Fibroblast of villous mesenchyme (primary cell): ENCODE data around the gene MCTP1. TPM values are rescaled to one million over a fixed set of nuclear protein-coding genes. Genes with fewer than 3 reads are reported as not detected.

Experiments
- DNase-seq: peaks from one replicate; pipeline ENCODE4 v3.0.0-alpha.2; 2010; ENCODE audit warnings: low read depth
- H3K4me3 ChIP-seq: 2 replicates; pipeline ENCODE4 v1.5.1; 2011; ENCODE audit warnings: low read depth, mild to moderate bottlenecking, low read length
- total RNA-seq: library from RNA; depleted of rRNA; stranded (reverse); fragments of >200 nt; gene quantifications from 2 replicates; pipeline ENCODE4 v1.2.3, GENCODE V29; 2012
- TF ChIP-seq, protein P1 (sequence below): IDR thresholded peaks from 2 replicates; pipeline ENCODE4 v1.5.1; 2012; ENCODE audit warnings: low read depth, mild to moderate bottlenecking, low read length; ENCODE audit not compliant: insufficient read depth

MCTP1 gene
- total RNA-seq, 1 donor, result 14.7 TPM

DNA sequence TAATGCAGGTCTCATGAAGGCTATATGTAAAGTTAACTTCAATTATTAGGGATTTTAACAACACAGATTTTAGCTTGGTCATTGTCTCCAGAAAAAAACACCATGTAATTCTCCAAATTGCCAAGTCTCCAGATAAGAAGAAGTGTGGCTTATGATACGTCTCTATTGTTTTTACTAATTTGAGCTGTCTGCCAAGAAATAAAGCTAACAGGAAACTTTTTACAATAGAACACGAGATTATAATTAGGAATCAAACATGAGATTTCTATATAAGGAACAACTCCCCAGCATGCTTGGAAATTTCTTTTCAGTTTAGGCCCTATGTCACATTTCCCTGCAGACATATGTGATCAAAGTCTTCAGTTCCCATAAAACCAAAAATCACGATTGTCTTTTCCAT is 142.7 kb downstream of the MCTP1 start:
- no peak overlapping the region for H3K4me3 ChIP-seq
- DNase-seq, result no peak
- TF ChIP-seq, protein P1, sequence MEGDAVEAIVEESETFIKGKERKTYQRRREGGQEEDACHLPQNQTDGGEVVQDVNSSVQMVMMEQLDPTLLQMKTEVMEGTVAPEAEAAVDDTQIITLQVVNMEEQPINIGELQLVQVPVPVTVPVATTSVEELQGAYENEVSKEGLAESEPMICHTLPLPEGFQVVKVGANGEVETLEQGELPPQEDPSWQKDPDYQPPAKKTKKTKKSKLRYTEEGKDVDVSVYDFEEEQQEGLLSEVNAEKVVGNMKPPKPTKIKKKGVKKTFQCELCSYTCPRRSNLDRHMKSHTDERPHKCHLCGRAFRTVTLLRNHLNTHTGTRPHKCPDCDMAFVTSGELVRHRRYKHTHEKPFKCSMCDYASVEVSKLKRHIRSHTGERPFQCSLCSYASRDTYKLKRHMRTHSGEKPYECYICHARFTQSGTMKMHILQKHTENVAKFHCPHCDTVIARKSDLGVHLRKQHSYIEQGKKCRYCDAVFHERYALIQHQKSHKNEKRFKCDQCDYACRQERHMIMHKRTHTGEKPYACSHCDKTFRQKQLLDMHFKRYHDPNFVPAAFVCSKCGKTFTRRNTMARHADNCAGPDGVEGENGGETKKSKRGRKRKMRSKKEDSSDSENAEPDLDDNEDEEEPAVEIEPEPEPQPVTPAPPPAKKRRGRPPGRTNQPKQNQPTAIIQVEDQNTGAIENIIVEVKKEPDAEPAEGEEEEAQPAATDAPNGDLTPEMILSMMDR, result no peak

DNA sequence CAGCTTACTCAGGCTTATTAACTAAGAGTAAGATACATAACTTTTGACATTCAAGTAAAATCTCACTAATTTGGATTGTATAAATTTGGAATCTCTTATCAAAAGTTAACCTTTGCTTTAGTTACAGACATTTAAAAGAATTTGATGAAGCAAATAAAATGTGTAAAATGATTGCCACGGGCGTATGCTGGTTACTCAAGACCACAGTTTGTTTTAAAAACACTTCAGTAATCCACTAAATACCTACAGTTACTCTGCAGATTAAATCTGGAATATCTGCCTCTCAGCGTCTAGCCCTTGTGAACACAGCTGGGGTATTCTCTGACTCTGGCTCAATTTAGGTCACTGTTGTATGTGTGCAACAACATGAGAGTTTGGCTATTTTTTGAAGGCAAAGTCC is 143.8 kb downstream of the MCTP1 start:
- no peak overlapping the region for H3K4me3 ChIP-seq
- TF ChIP-seq, protein P1, result no peak
- DNase-seq, result no peak

DNA sequence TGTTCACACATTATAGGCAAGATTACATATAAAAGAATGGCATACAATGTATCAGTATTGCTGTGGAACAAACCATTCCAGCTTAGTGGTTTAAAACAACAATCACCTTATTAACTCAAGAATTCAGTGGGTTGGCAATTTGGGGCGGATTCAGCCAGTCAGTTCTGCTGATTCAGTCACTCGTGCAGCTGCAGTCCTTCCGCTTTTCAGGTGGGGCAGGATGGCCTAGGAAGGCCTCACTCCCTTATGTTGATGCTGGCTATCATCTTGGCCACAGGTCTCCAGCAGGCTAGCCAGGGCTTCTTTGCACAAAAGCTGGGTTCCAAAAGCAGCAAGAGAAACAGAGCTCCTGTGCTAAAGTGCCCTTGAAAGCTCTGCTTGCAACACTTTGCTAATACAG is 150.6 kb downstream of the MCTP1 start:
- no peak for DNase-seq
- H3K4me3 ChIP-seq, result no peak overlapping the region
- TF ChIP-seq, protein P1, result no peak

DNA sequence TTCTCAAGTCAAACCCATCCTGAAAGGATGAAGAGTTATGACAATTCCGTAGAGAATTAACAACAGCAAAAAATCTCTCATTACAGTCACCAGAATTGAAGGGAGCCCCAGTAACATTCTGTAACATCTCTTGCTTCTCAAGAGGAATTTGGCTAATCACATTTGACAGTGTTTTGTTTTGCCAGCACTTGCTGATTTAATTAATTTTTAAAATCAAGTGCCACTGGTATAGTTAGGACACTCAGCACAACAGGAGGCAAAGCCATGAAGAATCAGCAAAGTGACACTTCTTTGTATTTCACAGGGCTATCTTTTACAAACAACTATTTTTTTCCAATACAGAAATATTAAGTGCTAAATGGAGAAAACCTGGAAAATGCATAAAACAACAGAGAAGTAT is 152.8 kb downstream of the MCTP1 start:
- TF ChIP-seq, protein P1, result no peak
- no peak overlapping the region for H3K4me3 ChIP-seq
- no peak for DNase-seq

DNA sequence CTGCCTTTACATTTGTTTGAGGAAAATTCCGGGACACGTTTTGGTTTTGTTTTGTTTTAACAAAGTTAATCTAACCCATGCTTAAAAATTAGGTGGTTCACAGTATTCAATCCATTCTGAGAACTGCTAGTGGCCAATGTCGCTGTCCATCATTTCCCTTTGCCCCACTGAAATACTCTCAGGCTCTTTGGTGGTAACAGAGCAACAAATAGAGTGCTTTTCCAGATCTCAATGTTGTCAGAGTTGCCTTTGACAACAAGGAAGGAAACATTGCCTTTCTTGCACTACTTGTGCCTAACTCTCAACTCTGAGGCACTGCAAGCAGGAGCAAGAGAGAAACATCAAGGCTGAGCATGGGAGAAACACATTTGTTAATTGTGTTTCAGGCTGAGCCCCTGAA is 154.0 kb downstream of the MCTP1 start:
- H3K4me3 ChIP-seq, result no peak overlapping the region
- TF ChIP-seq, protein P1, result no peak
- no peak for DNase-seq

DNA sequence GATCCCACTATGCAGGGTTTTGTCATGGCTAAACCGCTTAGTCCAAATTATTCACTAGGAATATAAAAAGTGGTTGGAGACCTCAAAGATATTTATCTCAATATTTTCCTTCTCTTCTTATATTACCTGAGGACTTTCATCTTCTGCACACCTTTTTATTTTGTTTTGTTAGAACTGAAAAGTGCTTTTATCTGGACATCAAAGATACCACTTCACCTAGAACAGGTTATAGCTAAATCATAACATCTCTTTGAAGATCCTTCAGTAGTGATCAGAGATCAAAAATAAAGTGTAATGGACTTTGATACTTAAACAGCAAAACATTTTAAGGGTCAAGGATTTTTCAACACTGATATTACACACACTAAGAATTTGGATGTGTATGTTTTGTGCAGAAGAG is 160.2 kb downstream of the MCTP1 start:
- DNase-seq, result no peak
- no peak overlapping the region for H3K4me3 ChIP-seq
- TF ChIP-seq, protein P1, result no peak

DNA sequence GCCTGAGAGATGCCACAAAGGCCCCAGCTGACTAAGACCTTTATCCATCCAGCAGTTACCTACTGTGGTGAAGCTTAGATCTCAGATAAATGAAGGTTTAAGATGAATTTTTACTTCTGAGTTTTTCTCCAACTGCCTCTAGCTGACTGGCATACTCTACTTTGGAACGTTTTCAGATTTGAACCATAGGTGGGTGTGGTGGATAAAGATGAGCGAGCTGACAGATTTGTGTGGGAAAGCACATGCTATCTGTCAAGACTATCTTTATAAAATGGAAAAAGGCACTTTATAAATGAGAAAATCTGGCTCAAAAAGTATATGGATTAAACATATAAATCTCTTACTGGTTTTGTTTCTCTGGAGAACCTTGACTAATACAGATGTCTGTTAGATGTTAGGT is 160.8 kb downstream of the MCTP1 start:
- no peak for DNase-seq
- TF ChIP-seq, protein P1, result no peak
- no peak overlapping the region for H3K4me3 ChIP-seq
